Heart right ventricle (tissue), 16 donors: ENCODE measurements around the gene SAP130. TPM values are rescaled to one million over a fixed set of nuclear protein-coding genes. Genes with fewer than 3 reads are reported as not detected.

Experiments used
- ATAC-seq, 8 donors: fragments of 200-7000 bp; cut with Tn5 transposase; one replicate each; pipeline ENCODE4 v1.9.1; 2020; ENCODE audit warnings: mild to moderate bottlenecking in 8 of 8, moderate library complexity in 8 of 8, moderate number of reproducible peaks in 1 of 8
- DNase-seq, 2 donors: peaks; one replicate each; pipeline ENCODE4 v3.0.0-alpha.2; 2020
- H3K27ac ChIP-seq, 10 donors: fragments of 200-600 bp; sonication (generic) in 2 of 10; one replicate each; pipeline versions ENCODE4 v1.5.0 to v1.8.0; 2020 to 2022; ENCODE audit warnings: mild to moderate bottlenecking in 3 of 10
- H3K27me3 ChIP-seq, 7 donors: fragments of 200-600 bp; one replicate each; pipeline ENCODE4 v1.8.0; 2021 to 2022; ENCODE audit warnings: mild to moderate bottlenecking in 2 of 7
- H3K36me3 ChIP-seq, 9 donors: fragments of 200-600 bp; sonication (generic) in 1 of 9; one replicate each; pipeline versions ENCODE4 v1.5.0 to v1.8.0; 2020 to 2022; ENCODE audit warnings: mild to moderate bottlenecking in 2 of 9
- H3K4me1 ChIP-seq, 9 donors: fragments of 200-600 bp; sonication (generic) in 1 of 9; one replicate each; pipeline versions ENCODE4 v1.5.0 to v1.8.0; 2020 to 2022; ENCODE audit warnings: mild to moderate bottlenecking in 4 of 9
- H3K4me3 ChIP-seq, 10 donors: fragments of 200-600 bp; sonication (generic) in 2 of 10; one replicate each; pipeline versions ENCODE4 v1.5.0 to v1.8.0; 2020 to 2022; ENCODE audit warnings: mild to moderate bottlenecking in 7 of 10, moderate library complexity in 2 of 10
- H3K9me3 ChIP-seq, 11 donors: fragments of 200-600 bp in 10 of 11; sonication (generic) in 2 of 11; one replicate each; pipeline versions ENCODE4 v1.5.0 to v1.8.0; 2013 to 2022; ENCODE audit warnings: mild to moderate bottlenecking in 2 of 11, control low read depth in 1 of 11, moderate library complexity in 1 of 11
- WGBS, 2 donors: extraction: QIAGEN DNeasy Blood & Tissue Kit; methylation state at CpG; one replicate each; pipeline ENCODE4 v1.1.7; 2013; ENCODE audit warnings: inconsistent platforms in 1 of 2; 5-methylcytosine and 5-hydroxymethylcytosine counted together
- intact Hi-C, 10 donors: fragments of 100-400 bp; cut with DNase I; formaldehyde crosslinking; loops; one replicate each; pipeline versions ENCODE4 v1.11.1 to v1.14.2; 2022
- polyA plus RNA-seq, 2 donors: library from polyadenylated mRNA; stranded (reverse); fragments of 200-250 nt; gene quantifications; one replicate each; pipeline ENCODE4 v1.2.3, GENCODE V29; 2013
- total RNA-seq, 10 donors: library from RNA; stranded (reverse); fragmentation: NEBNext Ultra II Directional in 3 of 10; extraction: Animal tissue kit (Norgen Biotek cat#: 25700) in 3 of 10; gene quantifications; one replicate each; pipeline versions ENCODE4 v1.2.1 to v1.2.4, GENCODE V29; 2021 to 2023
- TF ChIP-seq, protein P1 (sequence below), 9 donors: fragments of 200-600 bp; sonication (generic) in 2 of 9; IDR thresholded peaks; one replicate each; pipeline versions ENCODE4 v1.5.0 to v1.8.0; 2021 to 2022; ENCODE audit warnings: antibody characterized with exemption in 9 of 9, mild to moderate bottlenecking in 5 of 9, moderate library complexity in 1 of 9
- donor health status: Arrhythmogenic right ventricular cardiomyopathy.
- donor health status: ischemic (EF 13 %, LVEDD 7.1; RV severe dilation, severe dysfunction).
- donor health status: healthy with polysubstance abuse.
- donor health status: DM: no; HTN: yes; CAD: no.
- donor health status: DM: no; HTN: no; CAD: no.
- donor health status: ischemic (EF 25% LVEDD 6.9; RV normal size, moderate dysfunction).
- donor health status: ischemic (EF 25% LVEDD 5.7; RV mildly dilated, moderate dysfunction).
- donor health status: healthy.
- donor health status: DM: yes; HTN: yes; CAD: no.
- donor health status: Ischemic cardiomyopathy.
- donor health status: ischemic (EF 35%, LVEDD 5.7; RV mildly dilated, moderate dysfunction).
- donor health status: nonischemic (EF 11% LVEDD 7.7; RV severe dilation, severe dysfunction).
- donor health status: DM: yes; HTN: yes; CAD: no.
- donor health status: PGD.
- donor health status: ischemic (EF 29% LVEDD 5.4; RV normal size, mild dysfunction).
- donor health status: nonischemic (EF 23%, LVEDD 6.1; RV moderate dilation, normal function).

The SAP130 gene
- total and polyA plus RNA-seq, 12 donors = 4.8 to 20.4 (median 16.6) TPM

DNA sequence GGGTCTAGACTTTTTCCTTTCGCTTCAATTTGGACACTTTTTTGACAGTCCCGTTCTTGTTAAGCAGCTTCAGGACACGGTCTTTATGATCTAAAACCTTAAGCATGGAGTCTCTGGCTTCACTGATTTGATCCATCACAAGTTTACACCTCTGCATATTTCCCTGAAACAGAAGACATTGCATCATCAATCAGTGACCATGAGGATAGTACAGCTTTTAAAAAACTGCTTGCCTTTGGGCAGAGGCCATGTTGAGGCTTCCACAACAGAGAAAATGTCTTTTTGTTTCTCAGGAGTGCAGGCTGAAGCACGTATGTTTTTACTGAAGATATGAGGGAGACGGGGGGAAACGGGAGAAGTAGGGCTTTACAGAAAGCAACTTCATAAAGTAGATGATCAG lies 85.9 kb downstream of the SAP130 start:
- ATAC-seq (no peak), DNase-seq (no peak)
- Histone ChIP-seq H3K36me3 (peaks cover 0 to 70% (median 46%) of the 10 kb centered on the region in 9 donors), H3K4me3 (no peak overlapping the region), H3K4me1 (no peaks in the 10 kb centered on the region), H3K27ac (no peak overlapping the region), H3K27me3 (no peaks in the 10 kb centered on the region), H3K9me3 (no peaks in the 10 kb centered on the region)
- TF ChIP-seq, protein P1, sequence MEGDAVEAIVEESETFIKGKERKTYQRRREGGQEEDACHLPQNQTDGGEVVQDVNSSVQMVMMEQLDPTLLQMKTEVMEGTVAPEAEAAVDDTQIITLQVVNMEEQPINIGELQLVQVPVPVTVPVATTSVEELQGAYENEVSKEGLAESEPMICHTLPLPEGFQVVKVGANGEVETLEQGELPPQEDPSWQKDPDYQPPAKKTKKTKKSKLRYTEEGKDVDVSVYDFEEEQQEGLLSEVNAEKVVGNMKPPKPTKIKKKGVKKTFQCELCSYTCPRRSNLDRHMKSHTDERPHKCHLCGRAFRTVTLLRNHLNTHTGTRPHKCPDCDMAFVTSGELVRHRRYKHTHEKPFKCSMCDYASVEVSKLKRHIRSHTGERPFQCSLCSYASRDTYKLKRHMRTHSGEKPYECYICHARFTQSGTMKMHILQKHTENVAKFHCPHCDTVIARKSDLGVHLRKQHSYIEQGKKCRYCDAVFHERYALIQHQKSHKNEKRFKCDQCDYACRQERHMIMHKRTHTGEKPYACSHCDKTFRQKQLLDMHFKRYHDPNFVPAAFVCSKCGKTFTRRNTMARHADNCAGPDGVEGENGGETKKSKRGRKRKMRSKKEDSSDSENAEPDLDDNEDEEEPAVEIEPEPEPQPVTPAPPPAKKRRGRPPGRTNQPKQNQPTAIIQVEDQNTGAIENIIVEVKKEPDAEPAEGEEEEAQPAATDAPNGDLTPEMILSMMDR (IDR thresholded peaks at IDR 0.05) = no peak
- intact Hi-C loops = no loop called here
- 93 to 94% methylated on average over 6 of the region's 6 CpGs for WGBS, 2 donors

DNA sequence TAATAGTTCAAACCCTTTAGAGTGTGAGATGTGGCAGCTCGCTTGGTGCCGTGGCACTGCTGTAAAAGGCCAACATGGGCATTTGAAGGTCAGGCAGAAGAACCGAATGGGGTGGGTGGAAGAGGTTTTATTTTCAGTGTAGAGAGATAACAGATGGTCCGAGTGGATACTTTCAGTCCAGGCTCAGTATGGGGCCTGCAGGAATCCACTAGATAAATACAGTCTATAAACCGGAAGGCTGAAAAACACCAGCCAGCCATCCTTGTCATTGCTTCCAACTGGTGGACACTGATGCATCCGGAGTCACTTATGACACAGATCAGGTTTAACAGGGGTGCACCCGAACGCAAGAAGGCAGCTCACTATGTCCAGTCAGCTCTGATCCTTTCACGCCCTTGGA lies 86.4 kb downstream of the SAP130 start:
- ATAC-seq (no peak), DNase-seq (no peak)
- H3K36me3 ChIP-seq = peaks cover 0 to 65% (median 43%) of the 10 kb centered on the region in 9 donors
- TF ChIP-seq, protein P1 (IDR thresholded peaks at IDR 0.05) = no peak
- H3K27ac ChIP-seq = no peak overlapping the region
- H3K27me3 ChIP-seq = no peaks in the 10 kb centered on the region
- H3K4me3 ChIP-seq = no peak overlapping the region
- 79 to 85% methylated on average over 9 of the region's 9 CpGs for WGBS, 2 donors
- intact Hi-C loops = no loop called here
- H3K4me1 ChIP-seq = no peaks in the 10 kb centered on the region
- H3K9me3 ChIP-seq = no peaks in the 10 kb centered on the region

GRCh38 chr2:127940641-127941040 lies 87.2 kb downstream of the SAP130 start:
- DNase-seq = no peak
- intact Hi-C loops = no loop called here
- H3K27me3 ChIP-seq = no peaks in the 10 kb centered on the region
- no peaks in the 10 kb centered on the region for H3K9me3 ChIP-seq
- peaks cover 0 to 56% (median 36%) of the 10 kb centered on the region in 9 donors for H3K36me3 ChIP-seq
- no peak for ATAC-seq
- H3K4me1 ChIP-seq = no peaks in the 10 kb centered on the region
- no peak overlapping the region for H3K4me3 ChIP-seq
- WGBS, 2 donors = 86 to 88% methylated on average over 12 of the region's 12 CpGs
- H3K27ac ChIP-seq = no peak overlapping the region
- TF ChIP-seq, protein P1 (IDR thresholded peaks at IDR 0.05) = no peak

DNA sequence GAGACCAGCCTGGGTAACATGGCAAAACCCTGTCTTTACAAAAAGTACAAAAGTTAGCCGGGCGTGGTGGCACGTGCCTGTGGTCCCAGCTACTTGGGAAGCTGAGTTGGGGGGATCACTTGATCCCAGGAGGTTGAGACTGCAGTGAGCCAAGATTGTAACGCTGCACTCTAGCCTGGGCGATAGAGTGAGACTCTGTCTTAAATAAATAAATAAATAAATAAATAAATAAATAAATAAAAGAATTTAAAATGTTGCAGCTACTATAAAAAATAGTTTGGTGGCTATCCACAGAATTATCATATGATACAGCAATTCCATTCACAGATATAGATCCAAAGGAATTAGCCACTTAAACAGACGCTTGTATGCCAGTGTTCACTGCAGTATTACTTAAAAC lies 92.5 kb downstream of the SAP130 start:
- Histone ChIP-seq H3K27me3 (no peaks in the 10 kb centered on the region), H3K4me1 (no peaks in the 10 kb centered on the region), H3K36me3 (peaks cover 0 to 3% (median 0%) of the 10 kb centered on the region in 9 donors), H3K27ac (no peak overlapping the region), H3K4me3 (no peak overlapping the region), H3K9me3 (no peaks in the 10 kb centered on the region)
- TF ChIP-seq, protein P1 (IDR thresholded peaks at IDR 0.05) = no peak
- ATAC-seq (no peak), DNase-seq (no peak)
- intact Hi-C loops = no loop called here
- 87 to 96% methylated on average over 6 of the region's 6 CpGs for WGBS, 2 donors
